ENCODE results near the gene ZCCHC7.
"Not testable (repeated sequence)": the region's sequence is repeated elsewhere in the genome, so short reads cannot be mapped to it uniquely, and the experiment has no call there.

ZCCHC7 gene

GRCh38 chr9:37119907-37120842, at the start of gene ZCCHC7:
Gene ZCCHC7 (plus strand): TSS chr9:37120574.
- peak; percentile 97 for DNase-seq

GRCh38 chr9:37074790-37075189, 45.6 kb upstream of the ZCCHC7 start:
- not testable (repeated sequence) for DNase-seq

GRCh38 chr9:37079370-37080164, 40.8 kb upstream of the ZCCHC7 start:
- DNase-seq: peak; percentile 98

DNA sequence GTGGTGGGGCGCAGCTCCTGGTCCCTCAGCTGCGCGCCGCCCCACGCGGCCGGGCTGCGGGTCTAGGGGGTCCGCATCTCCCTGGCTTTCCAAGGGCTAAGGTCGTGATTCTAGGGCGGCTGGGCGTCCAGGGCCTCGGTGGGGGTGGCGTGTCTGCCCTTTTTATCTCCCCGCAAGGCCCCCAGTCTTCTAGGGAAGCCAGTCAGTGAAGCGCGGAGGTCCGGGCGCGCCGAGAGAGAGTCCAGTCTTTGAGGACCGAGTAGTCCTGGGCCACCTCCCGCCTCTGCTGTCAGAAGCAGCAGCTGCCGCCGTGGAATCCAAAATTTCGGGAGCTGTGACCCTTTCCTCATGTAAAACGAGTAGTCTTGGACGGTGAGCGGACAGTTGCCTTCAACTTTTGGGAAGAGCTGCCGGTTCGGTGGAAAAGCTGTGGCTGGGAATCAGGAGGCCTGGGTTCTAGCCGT, 40.2 kb upstream of the ZCCHC7 start:
- peak; percentile 62 for DNase-seq

- not testable (repeated sequence) for DNase-seq
Measured at GRCh38 chr9:37081507-37081906, 38.9 kb upstream of the ZCCHC7 start.

GRCh38 chr9:37082214-37082765, 38.1 kb upstream of the ZCCHC7 start:
- DNase-seq: peak; percentile 17

DNA sequence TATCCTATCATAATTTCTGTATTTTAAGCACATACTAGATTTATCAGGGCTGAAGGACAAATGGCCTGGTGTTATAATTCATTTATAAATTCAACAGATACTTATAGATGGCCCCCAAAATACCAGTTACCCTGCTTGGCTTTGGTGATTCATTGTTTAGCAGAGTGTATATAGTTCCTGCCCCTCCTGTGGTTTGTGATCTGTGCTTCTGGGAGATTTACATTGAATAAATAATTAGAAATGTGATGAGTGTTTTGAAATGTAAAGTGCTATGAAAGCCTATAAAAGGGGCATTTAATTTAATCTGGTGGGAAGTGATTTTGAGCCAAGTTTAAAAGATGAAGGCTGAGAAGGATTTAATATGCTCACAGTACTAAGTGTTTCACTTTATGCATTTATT, 36.7 kb upstream of the ZCCHC7 start:
- no peak for DNase-seq

DNA sequence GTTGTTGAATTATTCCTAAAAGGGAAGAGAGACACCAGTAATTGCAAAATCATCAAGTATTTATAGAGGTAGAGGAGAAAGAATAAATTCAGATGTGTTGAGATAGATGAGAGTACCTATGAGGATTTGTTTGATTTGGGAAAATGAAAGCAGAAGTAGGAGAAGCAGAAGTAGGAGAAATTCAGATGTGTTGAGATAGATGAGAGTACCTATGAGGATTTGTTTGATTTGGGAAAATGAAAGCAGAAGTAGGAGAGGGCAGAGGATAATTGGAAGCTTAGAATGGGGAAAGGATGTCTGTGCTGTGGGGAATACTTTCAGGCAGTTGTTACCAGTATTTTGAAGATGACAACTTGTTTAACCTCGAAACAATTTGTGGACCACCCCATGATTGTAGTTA, 35.1 kb upstream of the ZCCHC7 start:
- peak; percentile 11 for DNase-seq

- DNase-seq: not testable (repeated sequence)
Measured at GRCh38 chr9:37092714-37093295, 27.6 kb upstream of the ZCCHC7 start.

GRCh38 chr9:37094751-37095150, 25.6 kb upstream of the ZCCHC7 start:
- DNase-seq: no peak

GRCh38 chr9:37096628-37097027, 23.7 kb upstream of the ZCCHC7 start:
- no peak for DNase-seq

- DNase-seq: no peak
Measured at GRCh38 chr9:37097294-37097693, 23.1 kb upstream of the ZCCHC7 start.

DNA sequence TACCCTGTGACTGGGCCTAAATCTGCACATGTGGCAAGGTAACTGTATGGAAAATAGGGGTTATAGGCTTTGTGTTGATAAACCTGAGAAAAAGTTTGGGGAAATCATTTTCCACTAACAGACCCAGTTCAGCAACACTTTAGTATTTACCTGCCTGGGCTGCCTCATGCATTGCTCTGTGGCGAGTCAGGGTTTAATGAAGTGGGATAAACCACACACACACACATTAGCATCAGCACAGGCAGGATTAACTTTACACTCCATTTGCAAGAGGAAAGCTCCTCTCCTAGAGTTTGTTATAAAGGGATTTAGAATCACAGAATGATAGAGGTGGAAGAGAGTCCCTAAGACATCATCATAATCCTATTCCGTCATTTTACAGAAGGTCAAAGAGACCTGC, 20.0 kb upstream of the ZCCHC7 start:
- DNase-seq: no peak

GRCh38 chr9:37100741-37101140, 19.6 kb upstream of the ZCCHC7 start:
- DNase-seq: no peak

- no peak for DNase-seq
Measured at GRCh38 chr9:37102486-37102885, 17.9 kb upstream of the ZCCHC7 start.

GRCh38 chr9:37104183-37104889, 16.0 kb upstream of the ZCCHC7 start:
- DNase-seq: peak; percentile 61

DNA sequence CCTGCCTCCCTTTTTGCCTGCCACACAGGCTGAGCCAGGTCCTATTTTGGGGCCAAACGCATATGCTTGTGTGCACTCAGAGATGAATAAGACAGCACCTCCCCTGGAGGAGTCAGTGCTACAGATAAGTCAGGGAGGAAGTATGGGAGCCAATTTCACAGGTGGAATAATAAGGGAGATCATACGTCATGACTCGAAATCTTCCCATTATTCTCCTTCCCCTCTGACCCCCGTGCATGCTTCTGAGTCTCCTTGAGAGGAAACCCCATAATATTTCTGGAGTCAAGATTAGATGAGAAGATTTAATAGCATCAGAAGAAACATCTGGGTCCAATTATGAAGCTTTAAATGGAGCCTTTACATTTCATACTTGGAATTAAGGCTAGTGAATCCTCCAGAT, 15.1 kb upstream of the ZCCHC7 start:
- no peak for DNase-seq

DNA sequence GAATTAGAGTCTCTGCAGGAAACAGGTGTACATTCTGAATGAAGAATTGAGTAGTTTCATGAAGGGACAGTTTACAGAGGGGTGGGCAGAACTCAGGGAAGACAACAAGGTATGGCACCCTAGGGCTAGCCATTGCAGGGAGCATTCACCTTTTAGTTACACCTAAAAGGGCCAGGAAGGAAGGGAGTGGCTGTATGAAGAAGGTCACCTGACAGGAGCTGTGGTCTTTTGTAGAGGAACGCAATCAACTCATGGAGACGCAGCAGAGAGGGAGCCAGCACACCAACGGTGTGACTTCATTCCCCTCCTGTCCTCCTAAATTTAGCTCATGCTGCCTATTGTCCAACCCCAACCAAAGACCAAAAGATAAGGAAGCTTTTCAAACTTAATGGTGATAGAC, 12.7 kb upstream of the ZCCHC7 start:
- no peak for DNase-seq

DNA sequence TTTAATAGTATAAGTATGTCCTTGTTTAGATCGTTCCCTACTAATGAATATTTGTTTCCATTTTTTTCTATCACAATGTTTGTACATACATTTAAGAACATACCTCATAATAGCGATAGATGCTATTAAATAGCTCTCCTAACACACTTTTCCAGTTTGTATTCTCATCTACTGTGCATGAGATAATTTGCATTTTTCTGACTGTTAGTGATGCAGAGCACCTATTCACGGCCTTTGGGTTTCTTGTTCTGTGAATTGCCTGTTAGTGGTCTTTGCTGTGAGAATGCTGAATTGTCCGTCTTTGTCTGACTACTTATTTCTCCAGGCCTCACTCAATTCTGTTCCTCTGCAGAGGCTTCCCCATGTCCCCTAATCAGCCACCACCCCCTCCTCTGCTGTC, 5.9 kb upstream of the ZCCHC7 start:
- not testable (repeated sequence) for DNase-seq

DNA sequence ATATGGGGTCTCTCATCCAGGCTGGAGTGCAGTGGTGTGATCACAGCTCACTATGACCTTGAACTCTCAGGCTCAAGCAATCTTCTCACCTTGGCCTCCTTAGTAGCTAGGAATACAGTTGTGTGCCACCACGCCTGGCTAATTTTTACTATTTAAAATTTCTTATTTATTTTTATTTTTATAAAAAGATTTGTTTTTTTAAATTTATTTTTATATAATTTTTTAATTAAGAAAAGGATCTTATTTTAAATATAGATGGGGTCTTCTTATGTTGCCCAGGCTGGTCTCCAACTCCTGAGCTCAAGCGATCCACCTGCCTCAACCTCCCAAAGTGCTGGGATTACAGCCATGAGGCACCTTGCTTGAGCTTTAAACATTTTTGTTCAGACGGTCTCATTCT, 2.4 kb upstream of the ZCCHC7 start:
- DNase-seq: no peak

DNA sequence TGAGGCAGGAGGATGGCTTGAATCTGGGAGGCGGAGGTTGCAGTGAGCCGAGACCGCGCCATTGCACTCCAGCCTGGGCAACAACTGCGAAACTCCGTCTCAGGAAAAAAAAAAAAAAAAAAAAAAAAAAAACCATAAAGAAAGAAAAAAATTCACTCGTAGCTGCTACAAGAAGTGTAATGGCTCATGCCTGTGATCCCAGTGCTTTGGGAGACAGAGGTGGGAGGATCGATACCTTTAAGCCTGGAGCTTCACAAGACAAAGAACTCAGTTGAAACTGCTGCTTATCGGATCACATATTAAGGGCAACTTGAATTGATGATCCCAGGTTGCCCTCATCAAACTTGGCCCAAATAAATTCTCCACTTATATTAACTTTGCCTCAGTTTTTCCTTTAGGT, 1.0 kb upstream of the ZCCHC7 start:
- no peak for DNase-seq

- peak; percentile 62 for DNase-seq
Measured at GRCh38 chr9:37120843-37121335, 515 bp downstream of the ZCCHC7 start.
